ENCODE measurements around the gene TLE2. TPM values are rescaled to one million over a fixed set of nuclear protein-coding genes. Genes with fewer than 3 reads are reported as not detected.

The TLE2 gene
- total RNA-seq: 10 to 100 TPM in 2 of 4 donors, 1 to 10 TPM in 2; 6.5 to 29.7 (median 16.3) TPM

- no peak for TF ChIP-seq CTCF (IDR thresholded peaks at IDR 0.05; ENCODE audit: low read depth)
Measured at GRCh38 chr19:3029065-3029923, at the start of gene TLE2. Gene TLE2, minus strand, starts transcription at chr19:3029280. Its CDS starts 376 bp downstream, at chr19:3028904.

DNA sequence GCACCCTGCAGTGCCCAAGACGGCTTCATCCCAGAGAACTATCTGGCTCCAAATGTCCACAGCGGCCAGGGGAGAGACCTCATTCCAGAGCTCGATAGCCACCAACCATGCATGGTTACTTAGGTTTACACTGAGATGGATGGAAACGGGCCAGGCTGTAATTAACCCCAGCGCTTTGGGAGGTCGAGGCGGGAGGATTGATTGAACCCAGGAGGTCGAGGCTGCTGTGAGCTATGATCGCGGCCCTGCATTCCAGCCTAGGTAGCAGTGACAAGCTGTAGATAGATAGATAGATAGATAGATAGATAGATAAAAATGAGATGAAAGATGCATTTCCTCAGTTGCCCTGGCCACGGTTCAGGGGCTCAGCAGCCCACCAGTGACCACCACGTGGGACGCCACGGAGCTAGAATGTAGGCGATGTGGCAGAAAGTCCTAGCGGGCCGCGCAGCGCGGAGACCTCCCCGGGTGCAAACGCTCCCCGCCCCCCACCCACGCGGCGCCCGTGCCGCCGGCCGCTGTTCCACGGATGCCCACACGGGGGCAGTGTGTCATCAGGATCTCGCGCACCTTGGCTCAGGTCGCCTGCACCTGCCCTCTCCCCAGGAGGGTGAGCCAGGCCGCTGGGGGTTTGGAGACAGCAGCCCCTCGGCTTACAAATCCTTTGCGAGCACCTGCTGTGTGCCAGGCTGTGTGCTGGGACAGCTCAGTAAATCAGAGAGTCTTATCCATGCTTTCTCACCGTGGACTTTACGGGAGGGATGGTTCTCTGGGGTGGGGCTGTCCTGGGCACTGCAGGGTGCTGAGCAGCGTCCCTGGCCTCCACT is 46.7 kb upstream of the TLE2 start:
- no peak for TF ChIP-seq CTCF (IDR thresholded peaks at IDR 0.05; ENCODE audit: low read depth)

GRCh38 chr19:3073931-3074595 is 45.0 kb upstream of the TLE2 start:
- TF ChIP-seq CTCF (IDR thresholded peaks at IDR 0.05; ENCODE audit: low read depth): no peak

DNA sequence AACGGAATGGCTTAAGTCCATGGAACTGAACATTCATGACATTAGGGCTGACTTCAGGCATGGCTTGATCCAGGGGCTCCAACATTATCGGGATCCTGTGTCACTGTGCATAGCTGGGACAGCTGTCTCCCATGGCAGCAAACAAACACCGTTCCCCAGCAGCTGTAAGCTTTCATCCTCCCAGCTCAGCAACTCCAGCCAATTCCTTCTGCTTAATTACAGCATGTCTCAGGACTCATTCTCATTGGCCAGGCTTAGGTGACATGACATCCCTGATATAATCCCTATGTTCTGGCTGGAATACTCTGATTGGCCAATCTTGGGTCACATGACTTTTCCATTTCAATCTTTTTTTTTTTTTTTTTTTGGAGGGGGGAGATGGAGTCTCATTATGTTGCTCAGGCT is 44.1 kb upstream of the TLE2 start:
- TF ChIP-seq CTCF (IDR thresholded peaks at IDR 0.05; ENCODE audit: low read depth): no peak

DNA sequence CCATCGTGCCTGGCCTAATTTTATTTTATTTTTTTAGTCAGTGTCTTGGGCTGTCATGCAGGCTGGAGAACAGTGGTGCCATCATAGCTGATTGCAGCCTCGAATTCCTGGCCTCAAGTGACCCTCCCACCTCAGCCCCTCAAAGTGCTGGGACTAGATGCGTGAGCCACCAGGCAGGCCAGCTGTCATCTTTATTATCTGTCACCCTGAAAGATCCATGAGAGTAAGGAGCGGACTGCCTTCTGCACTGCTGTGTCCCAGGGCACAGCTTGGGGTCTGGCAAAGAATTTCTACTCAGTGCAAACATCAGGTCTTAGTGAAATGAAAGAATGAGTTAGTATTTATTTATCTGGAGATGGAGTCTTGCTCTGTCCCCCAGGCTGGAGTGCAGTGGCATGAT is 42.7 kb upstream of the TLE2 start:
- no peak for TF ChIP-seq CTCF (IDR thresholded peaks at IDR 0.05; ENCODE audit: low read depth)

DNA sequence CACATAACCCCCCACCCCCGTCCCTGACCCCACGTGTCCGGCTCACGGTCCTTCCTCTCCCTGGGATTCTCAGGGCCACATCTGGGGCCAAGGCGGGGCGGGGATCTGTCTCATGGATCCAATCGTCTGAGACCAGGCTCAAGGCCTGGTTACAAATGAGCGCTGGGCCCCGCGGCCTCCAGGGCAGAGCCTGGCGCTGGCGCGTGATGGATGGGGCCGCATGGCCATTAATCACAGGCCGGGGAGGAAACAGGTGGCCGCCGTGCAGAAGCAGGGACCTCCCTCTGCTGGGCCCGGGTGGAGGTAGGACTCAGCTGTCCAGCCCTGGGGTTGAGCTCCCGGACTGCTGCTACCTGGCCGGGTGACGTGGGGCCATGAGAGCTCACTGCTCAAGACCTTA is 39.0 kb upstream of the TLE2 start:
- no peak for TF ChIP-seq CTCF (IDR thresholded peaks at IDR 0.05; ENCODE audit: low read depth)

DNA sequence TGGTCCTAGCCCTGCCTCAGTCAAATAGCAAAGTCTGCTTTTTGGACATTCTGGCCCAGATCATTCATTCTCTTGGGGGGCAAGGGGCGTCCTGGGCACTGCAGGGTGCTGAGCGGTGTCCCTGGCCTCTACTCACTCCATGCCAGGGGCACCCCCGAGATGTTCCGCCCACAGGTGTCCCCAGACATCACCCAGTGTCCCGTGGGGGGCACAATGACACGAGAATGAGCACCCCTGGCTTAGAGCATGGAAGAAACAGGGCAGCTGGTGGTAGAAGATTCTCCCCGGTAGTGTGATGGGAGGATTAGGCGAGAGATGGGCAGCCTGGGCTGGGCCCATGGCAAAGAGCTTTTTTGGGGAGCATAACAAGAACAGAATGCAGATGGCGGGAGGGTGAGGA is 38.5 kb upstream of the TLE2 start:
- no peak for TF ChIP-seq CTCF (IDR thresholded peaks at IDR 0.05; ENCODE audit: low read depth)
